Measurements from ENCODE around the gene BTBD9. TPM values are rescaled to one million over a fixed set of nuclear protein-coding genes. Genes with fewer than 3 reads are reported as not detected.

BTBD9 gene
- total RNA-seq, 3 donors from 2014 or later = 12.8 to 25.5 (median 19.0) TPM

DNA sequence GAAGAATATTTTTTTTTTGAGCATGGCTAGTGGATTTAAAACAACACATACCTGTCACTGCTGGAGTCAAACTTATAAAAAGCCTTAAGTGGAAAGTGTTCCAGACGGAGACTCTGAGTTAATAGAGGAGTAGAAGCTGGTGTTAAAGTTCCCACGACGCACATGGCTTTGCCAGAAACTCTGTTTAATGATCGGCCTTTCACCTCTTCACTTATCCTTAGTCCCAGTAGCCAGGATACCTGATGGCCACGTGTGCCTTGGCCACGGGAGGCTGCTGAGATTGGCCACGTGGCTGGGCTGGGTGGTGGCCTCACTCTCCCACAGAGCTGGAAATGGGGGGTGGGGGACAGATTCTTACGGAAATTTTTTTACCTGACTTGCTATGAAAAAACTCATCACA, 487.1 kb downstream of the BTBD9 start:
- intact Hi-C loops (cut with DNase I; ENCODE audit: low total_unique reads) = no loop called here
- no peaks in the 10 kb centered on the region for H3K36me3 ChIP-seq
- DNase-seq (ENCODE audit: low spot score in 2 of 2) = peak in 1 of 2 donors; percentile 20
- H3K4me1 ChIP-seq = no peaks in the 10 kb centered on the region
- no peaks in the 10 kb centered on the region for H3K27me3 ChIP-seq
- H3K9me3 ChIP-seq = no peaks in the 10 kb centered on the region
- no peak overlapping the region for H3K4me3 ChIP-seq
- TF ChIP-seq POLR2A (IDR thresholded peaks at IDR 0.05) (no peak), POLR2AphosphoS5 (IDR thresholded peaks at IDR 0.05) (no peak), CTCF (IDR thresholded peaks at IDR 0.05) (no peak)
- H3K27ac ChIP-seq = no peak overlapping the region

GRCh38 chr6:38151580-38152500, 487.9 kb downstream of the BTBD9 start:
- H3K27ac ChIP-seq = no peak overlapping the region
- no peak for TF ChIP-seq POLR2AphosphoS5 (IDR thresholded peaks at IDR 0.05)
- TF ChIP-seq POLR2A (IDR thresholded peaks at IDR 0.05) = no peak
- H3K36me3 ChIP-seq = no peaks in the 10 kb centered on the region
- intact Hi-C loops (cut with DNase I; ENCODE audit: low total_unique reads) = no loop called here
- DNase-seq (ENCODE audit: low spot score in 2 of 2) = peak in 1 of 2 donors; percentile 45
- H3K27me3 ChIP-seq = no peaks in the 10 kb centered on the region
- no peaks in the 10 kb centered on the region for H3K9me3 ChIP-seq
- no peak overlapping the region for H3K4me3 ChIP-seq
- no peaks in the 10 kb centered on the region for H3K4me1 ChIP-seq

GRCh38 chr6:38150681-38151296, 488.9 kb downstream of the BTBD9 start:
- TF ChIP-seq POLR2A (IDR thresholded peaks at IDR 0.05) (no peak), POLR2AphosphoS5 (IDR thresholded peaks at IDR 0.05) (no peak), CTCF (IDR thresholded peaks at IDR 0.05) (no peak)
- no peaks in the 10 kb centered on the region for H3K36me3 ChIP-seq
- H3K4me1 ChIP-seq = no peaks in the 10 kb centered on the region
- DNase-seq (ENCODE audit: low spot score in 2 of 2) = peak in 1 of 2 donors; percentile 52
- H3K27ac ChIP-seq = no peak overlapping the region
- no peak overlapping the region for H3K4me3 ChIP-seq
- no peaks in the 10 kb centered on the region for H3K9me3 ChIP-seq
- no peaks in the 10 kb centered on the region for H3K27me3 ChIP-seq
- intact Hi-C loops (cut with DNase I; ENCODE audit: low total_unique reads) = no loop called here

GRCh38 chr6:38150021-38150420, 489.7 kb downstream of the BTBD9 start:
- Histone ChIP-seq H3K36me3 (no peaks in the 10 kb centered on the region), H3K27ac (no peak overlapping the region), H3K4me3 (no peak overlapping the region), H3K9me3 (no peaks in the 10 kb centered on the region), H3K4me1 (no peaks in the 10 kb centered on the region), H3K27me3 (no peaks in the 10 kb centered on the region)
- no peak for TF ChIP-seq CTCF (IDR thresholded peaks at IDR 0.05)
- TF ChIP-seq POLR2AphosphoS5 (IDR thresholded peaks at IDR 0.05) = no peak
- no peak for TF ChIP-seq POLR2A (IDR thresholded peaks at IDR 0.05)
- intact Hi-C loops (cut with DNase I; ENCODE audit: low total_unique reads) = no loop called here
- peak in 1 of 2 donors; percentile 20 for DNase-seq (ENCODE audit: low spot score in 2 of 2)

GRCh38 chr6:38149531-38149930, 490.2 kb downstream of the BTBD9 start:
- intact Hi-C loops (cut with DNase I; ENCODE audit: low total_unique reads) = no loop called here
- no peak for DNase-seq (ENCODE audit: low spot score in 2 of 2)
- no peaks in the 10 kb centered on the region for H3K4me1 ChIP-seq
- no peaks in the 10 kb centered on the region for H3K27me3 ChIP-seq
- H3K4me3 ChIP-seq = no peak overlapping the region
- no peak overlapping the region for H3K27ac ChIP-seq
- no peak for TF ChIP-seq POLR2AphosphoS5 (IDR thresholded peaks at IDR 0.05)
- no peak for TF ChIP-seq POLR2A (IDR thresholded peaks at IDR 0.05)
- no peak for TF ChIP-seq CTCF (IDR thresholded peaks at IDR 0.05)
- no peaks in the 10 kb centered on the region for H3K9me3 ChIP-seq
- no peaks in the 10 kb centered on the region for H3K36me3 ChIP-seq
